GM10847 (cell line): ENCODE results near the gene KMT5C.

Experiments
- POLR2A ChIP-seq: IDR thresholded peaks from 2 replicates; pipeline ENCODE4 v1.6.1; 2011; ENCODE audit not compliant: insufficient read length; ENCODE audit errors: extremely low read depth

The KMT5C gene

GRCh38 chr19:55368701-55369563 is 29.3 kb downstream of the KMT5C start:
- no peak for TF ChIP-seq POLR2A

- TF ChIP-seq POLR2A, result no peak
These were observed 30.1 kb downstream of the KMT5C start for GRCh38 chr19:55369653-55370304.

GRCh38 chr19:55370305-55370988 is 30.8 kb downstream of the KMT5C start, which contains the start of gene IL11:
Gene IL11 (minus strand): TSS chr19:55370463. CDS start chr19:55370310, 153 bp downstream.
- no peak for TF ChIP-seq POLR2A

- no peak for TF ChIP-seq POLR2A
These were observed 32.8 kb downstream of the KMT5C start for GRCh38 chr19:55372316-55373081.

GRCh38 chr19:55373306-55373992 is 33.8 kb downstream of the KMT5C start:
- TF ChIP-seq POLR2A, result no peak

GRCh38 chr19:55373993-55374757 is 34.5 kb downstream of the KMT5C start:
- TF ChIP-seq POLR2A, result no peak

- TF ChIP-seq POLR2A, result no peak
These were observed 36.7 kb downstream of the KMT5C start, which contains the start of gene TMEM190 for GRCh38 chr19:55376241-55376933. Gene TMEM190 (plus strand): TSS chr19:55376826. CDS start chr19:55376854, 28 bp downstream.

- TF ChIP-seq POLR2A, result no peak
These were observed 37.9 kb downstream of the KMT5C start for GRCh38 chr19:55377356-55378131.

GRCh38 chr19:55379174-55379573 is 39.5 kb downstream of the KMT5C start:
- no peak for TF ChIP-seq POLR2A

- TF ChIP-seq POLR2A, result no peak
These were observed 42.3 kb downstream of the KMT5C start for GRCh38 chr19:55382013-55382412.

- TF ChIP-seq POLR2A, result no peak
These were observed 42.9 kb downstream of the KMT5C start for GRCh38 chr19:55382522-55383054.

- peak; percentile 43 for TF ChIP-seq POLR2A
These were observed 43.8 kb downstream of the KMT5C start for GRCh38 chr19:55383279-55384130.
